A549 (cell line): ENCODE results near the gene ZBTB4.
"Not testable (repeated sequence)": the region's sequence is repeated elsewhere in the genome, so short reads cannot be mapped to it uniquely, and the experiment has no call there.

ENCODE experiments used
- POLR2A ChIP-seq: IDR thresholded peaks from 2 replicates; pipeline ENCODE4 v1.6.1; 2012; ENCODE audit warnings: mild to moderate bottlenecking, low read length
- RFX5 ChIP-seq: fragments of 450-650 bp; IDR thresholded peaks from 2 replicates; pipeline ENCODE4 v1.7.1; 2014; ENCODE audit warnings: antibody characterized with exemption, mild to moderate bottlenecking, moderate library complexity

GRCh38 chr17:7469843-7470242 is 9.6 kb downstream of the ZBTB4 start:
- TF ChIP-seq RFX5, POLR2A: not testable (repeated sequence)
